Mesodermal cell (in vitro differentiated cells): ENCODE data around the gene BRCA2.

ENCODE experiments used
- H3K27ac ChIP-seq: 2 replicates; pipeline ENCODE4 v1.7.0; 2013; ENCODE audit warnings: mild to moderate bottlenecking, low read depth, low read length, moderate library complexity; ENCODE audit not compliant: severe bottlenecking
- H3K36me3 ChIP-seq: 2 replicates; pipeline ENCODE4 v1.7.1; 2013; ENCODE audit warnings: mild to moderate bottlenecking, low read length, moderate library complexity; ENCODE audit not compliant: control insufficient read depth, insufficient read depth
- H3K4me1 ChIP-seq: one replicate; pipeline ENCODE4 v1.7.1; 2013; ENCODE audit warnings: mild to moderate bottlenecking, low read length; ENCODE audit not compliant: insufficient read depth, control insufficient read depth, poor library complexity, severe bottlenecking
- H3K4me3 ChIP-seq: 2 replicates; pipeline ENCODE4 v1.7.0; 2013; ENCODE audit warnings: low read length, control low read depth, mild to moderate bottlenecking; ENCODE audit not compliant: insufficient read depth, poor library complexity, severe bottlenecking; ENCODE audit errors: extremely low read depth
- H3K9me3 ChIP-seq: 2 replicates; pipeline ENCODE4 v1.7.1; 2013; ENCODE audit warnings: mild to moderate bottlenecking, low read length, moderate library complexity; ENCODE audit not compliant: control insufficient read depth
- WGBS, 2 experiments: methylation state at CpG; one replicate each; pipeline ENCODE4 v1.1.5; 2013; ENCODE audit warnings: missing lambda C conversion rate in 2 of 2; ENCODE audit not compliant: insufficient coverage in 2 of 2; 5-methylcytosine and 5-hydroxymethylcytosine counted together

Gene BRCA2

GRCh38 chr13:32448972-32449371 is 133.7 kb downstream of the BRCA2 start:
- Histone ChIP-seq H3K27ac (no peak overlapping the region), H3K9me3 (no peaks in the 10 kb centered on the region), H3K36me3 (peaks cover 3% of the 10 kb centered on the region), H3K4me1 (no peaks in the 10 kb centered on the region), H3K4me3 (no peak overlapping the region)
- WGBS, 2 experiments = no CpG with 5 or more reads among the region's 1 CpG
